HepG2 (cell line): ENCODE measurements around the gene CACNA1D. TPM values are rescaled to one million over a fixed set of nuclear protein-coding genes. Genes with fewer than 3 reads are reported as not detected.
A peak's percentile ranks its signal among the peaks of the same experiment; 100 is the strongest.

Experiments used
- FLYWCH1 ChIP-seq: sonication (generic); formaldehyde crosslinking; IDR thresholded peaks from 2 replicates; pipeline ENCODE4 v1.8.1; 2023; ENCODE audit warnings: mild to moderate bottlenecking, missing genetic modification reagents
- GZF1 ChIP-seq: sonication (generic); formaldehyde crosslinking; IDR thresholded peaks from 2 replicates; pipeline ENCODE4 v1.5.1; 2020; ENCODE audit warnings: mild to moderate bottlenecking, missing genetic modification reagents
- HES4 ChIP-seq: sonication (generic); formaldehyde crosslinking; IDR thresholded peaks from 2 replicates; pipeline ENCODE4 v1.9.0; 2021; ENCODE audit warnings: mild to moderate bottlenecking, missing genetic modification reagents, borderline replicate concordance
- NBN ChIP-seq: fragments of 450-650 bp; conservative IDR thresholded peaks from 2 replicates; pipeline ENCODE4 v1.6.1; 2017
- SIX1 ChIP-seq: sonication (generic); formaldehyde crosslinking; IDR thresholded peaks from 2 replicates; pipeline ENCODE4 v1.4.0; 2020; ENCODE audit warnings: missing genetic modification reagents, borderline replicate concordance
- TEAD3 ChIP-seq: optimal IDR thresholded peaks from 2 replicates; pipeline ENCODE3; 2016; ENCODE audit warnings: borderline replicate concordance
- ZBTB8A ChIP-seq: sonication (generic); formaldehyde crosslinking; IDR thresholded peaks from 2 replicates; pipeline ENCODE4 v1.4.0; 2020; ENCODE audit warnings: mild to moderate bottlenecking, low read depth, missing genetic modification reagents, borderline replicate concordance
- ZFAT ChIP-seq: sonication (generic); formaldehyde crosslinking; conservative IDR thresholded peaks from 2 replicates; pipeline ENCODE4 v1.8.1; 2023; ENCODE audit warnings: missing genetic modification reagents, inconsistent platforms
- ZNF180 ChIP-seq: sonication (generic); formaldehyde crosslinking; IDR thresholded peaks from 2 replicates; pipeline ENCODE4 v1.4.0; 2020; ENCODE audit warnings: low read depth, missing genetic modification reagents, borderline replicate concordance
- ZNF30 ChIP-seq: sonication (generic); formaldehyde crosslinking; IDR thresholded peaks from 2 replicates; pipeline ENCODE4 v1.5.0; 2020; ENCODE audit warnings: mild to moderate bottlenecking, missing genetic modification reagents
- polyA plus RNA-seq, 8 experiments: library from polyadenylated mRNA; depleted of rRNA in 3 of 8; stranded (reverse) in 7 of 8; unstranded in 1 of 8; fragments of >200 nt; fragmentation: Illumina TruSeq in 4 of 8; extraction: Trizol in 4 of 8; gene quantifications; 2 replicates each; pipeline versions ENCODE4 v1.2.1 to v1.2.3, GENCODE V29; 2011 to 2016; ENCODE audit warnings: low read depth in 4 of 8, missing spikeins in 1 of 8, mixed read lengths in 1 of 8; ENCODE audit not compliant: insufficient read depth in 1 of 8
- total RNA-seq, 5 experiments: library from RNA; depleted of rRNA; stranded (reverse); fragments of >200 nt; fragmentation: Illumina TruSeq; extraction: Trizol; gene quantifications; 2 replicates each; pipeline ENCODE4 v1.2.3, GENCODE V29; 2016; ENCODE audit warnings: low read depth in 1 of 5
- TF ChIP-seq, protein P1 (sequence below): sonication (generic); formaldehyde crosslinking; IDR thresholded peaks from 2 replicates; pipeline ENCODE4 v1.4.0; 2020; ENCODE audit warnings: missing genetic modification reagents
- TF ChIP-seq, protein P2 (sequence below): sonication (generic); formaldehyde crosslinking; IDR thresholded peaks from 2 replicates; pipeline ENCODE4 v1.9.0; 2022; ENCODE audit warnings: low read depth, missing genetic modification reagents
- TF ChIP-seq, protein P3 (sequence below), 2 experiments: IDR thresholded peaks; 2 replicates each; pipeline ENCODE4 v1.6.1; 2011 to 2012; ENCODE audit warnings: low read length in 2 of 2, borderline replicate concordance in 1 of 2, low read depth in 1 of 2, mild to moderate bottlenecking in 1 of 2, moderate library complexity in 1 of 2
- TF ChIP-seq, protein P4 (sequence below): sonication (generic); formaldehyde crosslinking; IDR thresholded peaks from 2 replicates; pipeline ENCODE4 v1.5.0; 2020; ENCODE audit warnings: mild to moderate bottlenecking, missing genetic modification reagents
- TF ChIP-seq, protein P5 (sequence below): sonication (generic); formaldehyde crosslinking; conservative IDR thresholded peaks from 2 replicates; pipeline ENCODE4 v1.5.0; 2020; ENCODE audit warnings: missing genetic modification reagents
- TF ChIP-seq, protein P6 (sequence below): sonication (generic); formaldehyde crosslinking; IDR thresholded peaks from 2 replicates; pipeline ENCODE4 v1.4.0; 2020; ENCODE audit warnings: mild to moderate bottlenecking, missing genetic modification reagents

Gene CACNA1D
- total and polyA plus RNA-seq, 2 of the 13 experiments (the other 11 are each of a cell fraction or from before 2014, with no cell fraction given) = 0.26 to 0.38 TPM

DNA sequence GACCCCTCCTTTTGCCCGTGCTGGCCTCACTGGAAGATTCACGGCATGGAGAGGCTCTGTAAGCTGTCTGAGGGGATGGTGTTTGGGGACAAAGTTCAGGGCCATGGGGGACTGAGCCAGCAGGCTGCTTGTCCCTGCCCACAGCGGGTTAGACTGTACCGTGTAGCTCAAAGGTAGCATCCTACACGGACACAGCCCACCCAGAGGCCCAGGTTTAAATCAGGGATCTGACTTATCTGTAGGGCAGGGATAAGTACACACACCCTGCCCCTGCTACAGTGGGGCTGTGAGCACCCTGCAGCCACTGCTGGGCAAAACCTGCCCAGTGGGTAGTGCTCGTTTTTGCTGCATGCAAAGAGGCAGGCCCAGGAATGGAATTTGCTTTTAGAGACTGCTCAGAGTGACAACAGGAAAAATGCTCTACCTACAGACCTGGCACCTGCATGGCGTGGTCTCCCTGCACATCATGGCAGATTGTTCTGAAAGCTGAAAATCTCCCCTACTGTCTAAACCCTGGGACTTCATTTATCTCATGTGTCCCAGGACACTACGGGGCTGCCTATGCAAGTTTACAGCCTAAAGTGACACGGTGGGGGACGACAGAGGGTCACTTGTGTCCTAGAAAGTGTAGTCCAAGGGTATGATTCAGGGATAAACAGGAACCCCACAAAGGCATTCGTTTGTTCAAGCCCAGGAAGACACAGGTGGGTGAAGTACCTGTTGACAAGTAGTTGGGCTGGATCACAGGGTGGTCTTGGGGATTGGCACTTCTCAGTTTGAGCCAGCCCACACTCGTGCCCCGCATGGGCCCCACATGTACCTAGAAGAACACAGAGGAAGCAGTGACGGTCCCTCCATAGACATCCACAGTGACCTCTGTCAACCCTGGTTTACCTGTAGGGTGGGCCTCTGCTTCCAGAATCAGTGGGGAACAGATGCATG is 324.1 kb downstream of the CACNA1D start (continued):
- TF ChIP-seq, protein P1, sequence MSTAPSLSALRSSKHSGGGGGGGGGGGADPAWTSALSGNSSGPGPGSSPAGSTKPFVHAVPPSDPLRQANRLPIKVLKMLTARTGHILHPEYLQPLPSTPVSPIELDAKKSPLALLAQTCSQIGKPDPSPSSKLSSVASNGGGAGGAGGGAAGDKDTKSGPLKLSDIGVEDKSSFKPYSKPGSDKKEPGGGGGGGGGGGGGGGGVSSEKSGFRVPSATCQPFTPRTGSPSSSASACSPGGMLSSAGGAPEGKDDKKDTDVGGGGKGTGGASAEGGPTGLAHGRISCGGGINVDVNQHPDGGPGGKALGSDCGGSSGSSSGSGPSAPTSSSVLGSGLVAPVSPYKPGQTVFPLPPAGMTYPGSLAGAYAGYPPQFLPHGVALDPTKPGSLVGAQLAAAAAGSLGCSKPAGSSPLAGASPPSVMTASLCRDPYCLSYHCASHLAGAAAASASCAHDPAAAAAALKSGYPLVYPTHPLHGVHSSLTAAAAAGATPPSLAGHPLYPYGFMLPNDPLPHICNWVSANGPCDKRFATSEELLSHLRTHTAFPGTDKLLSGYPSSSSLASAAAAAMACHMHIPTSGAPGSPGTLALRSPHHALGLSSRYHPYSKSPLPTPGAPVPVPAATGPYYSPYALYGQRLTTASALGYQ (CRISPR knock-in tag) = no peak
- TF ChIP-seq, protein P2, sequence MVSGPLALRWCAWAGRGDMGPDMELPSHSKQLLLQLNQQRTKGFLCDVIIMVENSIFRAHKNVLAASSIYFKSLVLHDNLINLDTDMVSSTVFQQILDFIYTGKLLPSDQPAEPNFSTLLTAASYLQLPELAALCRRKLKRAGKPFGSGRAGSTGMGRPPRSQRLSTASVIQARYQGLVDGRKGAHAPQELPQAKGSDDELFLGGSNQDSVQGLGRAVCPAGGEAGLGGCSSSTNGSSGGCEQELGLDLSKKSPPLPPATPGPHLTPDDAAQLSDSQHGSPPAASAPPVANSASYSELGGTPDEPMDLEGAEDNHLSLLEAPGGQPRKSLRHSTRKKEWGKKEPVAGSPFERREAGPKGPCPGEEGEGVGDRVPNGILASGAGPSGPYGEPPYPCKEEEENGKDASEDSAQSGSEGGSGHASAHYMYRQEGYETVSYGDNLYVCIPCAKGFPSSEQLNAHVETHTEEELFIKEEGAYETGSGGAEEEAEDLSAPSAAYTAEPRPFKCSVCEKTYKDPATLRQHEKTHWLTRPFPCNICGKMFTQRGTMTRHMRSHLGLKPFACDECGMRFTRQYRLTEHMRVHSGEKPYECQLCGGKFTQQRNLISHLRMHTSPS (CRISPR knock-in tag) = no peak; the same call in 1 of the 2 replicates
- TF ChIP-seq FLYWCH1 (CRISPR knock-in tag) = no peak
- no peak for TF ChIP-seq ZFAT (CRISPR knock-in tag)
- peak; percentile 46 for TF ChIP-seq TEAD3
- no peak for TF ChIP-seq ZNF180 (CRISPR knock-in tag)
- no peak for TF ChIP-seq NBN
- TF ChIP-seq, protein P3, sequence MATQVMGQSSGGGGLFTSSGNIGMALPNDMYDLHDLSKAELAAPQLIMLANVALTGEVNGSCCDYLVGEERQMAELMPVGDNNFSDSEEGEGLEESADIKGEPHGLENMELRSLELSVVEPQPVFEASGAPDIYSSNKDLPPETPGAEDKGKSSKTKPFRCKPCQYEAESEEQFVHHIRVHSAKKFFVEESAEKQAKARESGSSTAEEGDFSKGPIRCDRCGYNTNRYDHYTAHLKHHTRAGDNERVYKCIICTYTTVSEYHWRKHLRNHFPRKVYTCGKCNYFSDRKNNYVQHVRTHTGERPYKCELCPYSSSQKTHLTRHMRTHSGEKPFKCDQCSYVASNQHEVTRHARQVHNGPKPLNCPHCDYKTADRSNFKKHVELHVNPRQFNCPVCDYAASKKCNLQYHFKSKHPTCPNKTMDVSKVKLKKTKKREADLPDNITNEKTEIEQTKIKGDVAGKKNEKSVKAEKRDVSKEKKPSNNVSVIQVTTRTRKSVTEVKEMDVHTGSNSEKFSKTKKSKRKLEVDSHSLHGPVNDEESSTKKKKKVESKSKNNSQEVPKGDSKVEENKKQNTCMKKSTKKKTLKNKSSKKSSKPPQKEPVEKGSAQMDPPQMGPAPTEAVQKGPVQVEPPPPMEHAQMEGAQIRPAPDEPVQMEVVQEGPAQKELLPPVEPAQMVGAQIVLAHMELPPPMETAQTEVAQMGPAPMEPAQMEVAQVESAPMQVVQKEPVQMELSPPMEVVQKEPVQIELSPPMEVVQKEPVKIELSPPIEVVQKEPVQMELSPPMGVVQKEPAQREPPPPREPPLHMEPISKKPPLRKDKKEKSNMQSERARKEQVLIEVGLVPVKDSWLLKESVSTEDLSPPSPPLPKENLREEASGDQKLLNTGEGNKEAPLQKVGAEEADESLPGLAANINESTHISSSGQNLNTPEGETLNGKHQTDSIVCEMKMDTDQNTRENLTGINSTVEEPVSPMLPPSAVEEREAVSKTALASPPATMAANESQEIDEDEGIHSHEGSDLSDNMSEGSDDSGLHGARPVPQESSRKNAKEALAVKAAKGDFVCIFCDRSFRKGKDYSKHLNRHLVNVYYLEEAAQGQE (IDR thresholded peaks at IDR 0.05; ENCODE audit: borderline replicate concordance in 1 of 2, low read depth in 1 of 2, low read length in 2 of 2) = no peak
- no peak for TF ChIP-seq ZNF30 (CRISPR knock-in tag)
- no peak for TF ChIP-seq HES4
- TF ChIP-seq, protein P4, sequence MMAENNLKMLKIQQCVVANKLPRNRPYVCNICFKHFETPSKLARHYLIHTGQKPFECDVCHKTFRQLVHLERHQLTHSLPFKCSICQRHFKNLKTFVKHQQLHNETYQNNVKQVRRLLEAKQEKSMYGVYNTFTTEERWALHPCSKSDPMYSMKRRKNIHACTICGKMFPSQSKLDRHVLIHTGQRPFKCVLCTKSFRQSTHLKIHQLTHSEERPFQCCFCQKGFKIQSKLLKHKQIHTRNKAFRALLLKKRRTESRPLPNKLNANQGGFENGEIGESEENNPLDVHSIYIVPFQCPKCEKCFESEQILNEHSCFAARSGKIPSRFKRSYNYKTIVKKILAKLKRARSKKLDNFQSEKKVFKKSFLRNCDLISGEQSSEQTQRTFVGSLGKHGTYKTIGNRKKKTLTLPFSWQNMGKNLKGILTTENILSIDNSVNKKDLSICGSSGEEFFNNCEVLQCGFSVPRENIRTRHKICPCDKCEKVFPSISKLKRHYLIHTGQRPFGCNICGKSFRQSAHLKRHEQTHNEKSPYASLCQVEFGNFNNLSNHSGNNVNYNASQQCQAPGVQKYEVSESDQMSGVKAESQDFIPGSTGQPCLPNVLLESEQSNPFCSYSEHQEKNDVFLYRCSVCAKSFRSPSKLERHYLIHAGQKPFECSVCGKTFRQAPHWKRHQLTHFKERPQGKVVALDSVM = no peak
- no peak; the same call in 1 of the 2 replicates for TF ChIP-seq SIX1 (CRISPR knock-in tag)
- TF ChIP-seq, protein P5, sequence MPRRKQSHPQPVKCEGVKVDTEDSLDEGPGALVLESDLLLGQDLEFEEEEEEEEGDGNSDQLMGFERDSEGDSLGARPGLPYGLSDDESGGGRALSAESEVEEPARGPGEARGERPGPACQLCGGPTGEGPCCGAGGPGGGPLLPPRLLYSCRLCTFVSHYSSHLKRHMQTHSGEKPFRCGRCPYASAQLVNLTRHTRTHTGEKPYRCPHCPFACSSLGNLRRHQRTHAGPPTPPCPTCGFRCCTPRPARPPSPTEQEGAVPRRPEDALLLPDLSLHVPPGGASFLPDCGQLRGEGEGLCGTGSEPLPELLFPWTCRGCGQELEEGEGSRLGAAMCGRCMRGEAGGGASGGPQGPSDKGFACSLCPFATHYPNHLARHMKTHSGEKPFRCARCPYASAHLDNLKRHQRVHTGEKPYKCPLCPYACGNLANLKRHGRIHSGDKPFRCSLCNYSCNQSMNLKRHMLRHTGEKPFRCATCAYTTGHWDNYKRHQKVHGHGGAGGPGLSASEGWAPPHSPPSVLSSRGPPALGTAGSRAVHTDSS = no peak
- no peak for TF ChIP-seq ZBTB8A (CRISPR knock-in tag)
- TF ChIP-seq, protein P6, sequence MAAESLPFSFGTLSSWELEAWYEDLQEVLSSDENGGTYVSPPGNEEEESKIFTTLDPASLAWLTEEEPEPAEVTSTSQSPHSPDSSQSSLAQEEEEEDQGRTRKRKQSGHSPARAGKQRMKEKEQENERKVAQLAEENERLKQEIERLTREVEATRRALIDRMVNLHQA (CRISPR knock-in tag) = no peak
- TF ChIP-seq GZF1 (CRISPR knock-in tag) = no peak
